Neural cell (in vitro differentiated cells): ENCODE results near the gene EPHA2. TPM values are rescaled to one million over a fixed set of nuclear protein-coding genes. Genes with fewer than 3 reads are reported as not detected.

ENCODE experiments used
- H2AFZ ChIP-seq: fragments of 200-600, 300-800 bp; sonication (generic), shearing (Covaris generic); 2 replicates; pipeline ENCODE4 v1.6.0; 2014; ENCODE audit warnings: low read depth, mild to moderate bottlenecking, antibody characterized with exemption, low read length, moderate library complexity
- H3F3A ChIP-seq: fragments of 200-600 bp; shearing (Covaris generic); 2 replicates; pipeline ENCODE4 v1.6.1; 2016; ENCODE audit warnings: mild to moderate bottlenecking, moderate library complexity, mixed read lengths, antibody characterized with exemption, low read length; ENCODE audit not compliant: insufficient read depth, poor library complexity, severe bottlenecking
- H3K27ac ChIP-seq: fragments of 200-600, 300-800 bp; sonication (generic), shearing (Covaris generic); 2 replicates; pipeline ENCODE4 v1.5.1; 2014; ENCODE audit warnings: mild to moderate bottlenecking, low read length, moderate library complexity
- H3K27me3 ChIP-seq: fragments of 300-800, 200-600 bp; sonication (generic), shearing (Covaris generic); 2 replicates; pipeline ENCODE4 v1.6.0; 2014; ENCODE audit warnings: mild to moderate bottlenecking, low read depth, low read length, moderate library complexity; ENCODE audit not compliant: insufficient read depth
- H3K36me3 ChIP-seq: fragments of 300-800, 200-600 bp; sonication (generic), shearing (Covaris generic); 2 replicates; pipeline ENCODE4 v1.5.1; 2014; ENCODE audit warnings: mild to moderate bottlenecking, antibody characterized with exemption, low read length, moderate library complexity; ENCODE audit not compliant: insufficient read depth
- H3K4me2 ChIP-seq: fragments of 300-800, 200-600 bp; sonication (generic), shearing (Covaris generic); 2 replicates; pipeline ENCODE4 v1.6.0; 2014; ENCODE audit warnings: mild to moderate bottlenecking, low read length
- H3K4me3 ChIP-seq: fragments of 300-800, 200-600 bp; sonication (generic), shearing (Covaris generic); 2 replicates; pipeline ENCODE4 v1.5.1; 2014; ENCODE audit warnings: mild to moderate bottlenecking, low read length, moderate library complexity
- H3K79me2 ChIP-seq: fragments of 200-600 bp; shearing (Covaris generic); replicated peaks from 2 replicates; pipeline ENCODE4 v1.6.0; 2014; ENCODE audit warnings: mild to moderate bottlenecking, low read length, moderate library complexity; ENCODE audit not compliant: insufficient read depth
- H3K9ac ChIP-seq: fragments of 300-800, 200-600 bp; sonication (generic), shearing (Covaris generic); 2 replicates; pipeline ENCODE4 v1.6.1; 2016; ENCODE audit warnings: mild to moderate bottlenecking, low read length, mixed read lengths
- H3K9me2 ChIP-seq: fragments of 200-600 bp; shearing (Covaris generic); 2 replicates; pipeline ENCODE4 v1.6.1; 2016; ENCODE audit warnings: mild to moderate bottlenecking, low read length, mixed read lengths; ENCODE audit not compliant: insufficient read depth
- H3K9me3 ChIP-seq: fragments of 200-600, 300-800 bp; sonication (generic), shearing (Covaris generic); 2 replicates; pipeline ENCODE4 v1.6.1; 2016; ENCODE audit warnings: mild to moderate bottlenecking, mixed run types, low read length, moderate library complexity, mixed read lengths
- H4K20me1 ChIP-seq: fragments of 200-600 bp; shearing (Covaris generic); 2 replicates; pipeline ENCODE4 v1.6.1; 2016; ENCODE audit warnings: mild to moderate bottlenecking, mixed run types; ENCODE audit not compliant: insufficient read depth
- CTCF ChIP-seq: fragments of 450-650 bp; IDR thresholded peaks from 2 replicates; pipeline ENCODE4 v1.5.1; 2014; ENCODE audit warnings: antibody characterized with exemption, mild to moderate bottlenecking, moderate library complexity; ENCODE audit not compliant: poor library complexity, severe bottlenecking
- EP300 ChIP-seq: fragments of 450-650 bp; conservative IDR thresholded peaks from 2 replicates; pipeline ENCODE4 v1.6.1; 2014; ENCODE audit warnings: antibody characterized with exemption, mild to moderate bottlenecking, moderate library complexity; ENCODE audit not compliant: poor library complexity, severe bottlenecking
- EZH2 ChIP-seq: fragments of 200-600, 300-800 bp; shearing (Covaris generic), sonication (generic); IDR thresholded peaks from 2 replicates; pipeline ENCODE4 v1.6.1; 2014; ENCODE audit warnings: antibody characterized with exemption, low read length, borderline replicate concordance, mild to moderate bottlenecking; ENCODE audit not compliant: insufficient read depth, poor library complexity, severe bottlenecking
- MXI1 ChIP-seq: fragments of 450-650 bp; conservative IDR thresholded peaks from 2 replicates; pipeline ENCODE4 v1.6.1; 2014; ENCODE audit warnings: antibody characterized with exemption, mild to moderate bottlenecking; ENCODE audit not compliant: poor library complexity, severe bottlenecking
- POLR2AphosphoS5 ChIP-seq: IDR thresholded peaks from 2 replicates; pipeline ENCODE4 v1.6.1; 2012
- RAD21 ChIP-seq: fragments of 450-650 bp; conservative IDR thresholded peaks from 2 replicates; pipeline ENCODE4 v1.6.1; 2014; ENCODE audit warnings: antibody characterized with exemption, mild to moderate bottlenecking, moderate library complexity
- REST ChIP-seq: IDR thresholded peaks from 2 replicates; pipeline ENCODE4 v1.6.1; 2012; ENCODE audit warnings: borderline replicate concordance
- SMC3 ChIP-seq: fragments of 450-650 bp; conservative IDR thresholded peaks from 2 replicates; pipeline ENCODE4 v1.6.1; 2014; ENCODE audit warnings: antibody characterized with exemption, mild to moderate bottlenecking, moderate library complexity; ENCODE audit not compliant: poor library complexity
- TAF1 ChIP-seq: IDR thresholded peaks from 2 replicates; pipeline ENCODE4 v1.6.1; 2012; ENCODE audit warnings: low read depth
- polyA plus RNA-seq: library from polyadenylated mRNA; depleted of rRNA; stranded (reverse); fragments of >200 nt; gene quantifications from 2 replicates; pipeline ENCODE4 v1.2.3, GENCODE V29; 2014

EPHA2 gene
- polyA plus RNA-seq, 1 donor from 2014 or later, result 0.63 TPM

GRCh38 chr1:16088351-16088911, 67.4 kb downstream of the EPHA2 start:
- Histone ChIP-seq H3K9me2 (no peaks in the 10 kb centered on the region), H3K79me2 (no peaks in the 10 kb centered on the region), H4K20me1 (no peaks in the 10 kb centered on the region), H3K4me2 (no peak overlapping the region), H3K4me3 (no peak overlapping the region), H3F3A (no peaks in the 10 kb centered on the region), H3K9ac (no peak overlapping the region), H3K36me3 (no peaks in the 10 kb centered on the region), H2AFZ (no peak overlapping the region), H3K27me3 (no peaks in the 10 kb centered on the region), H3K27ac (no peak overlapping the region), H3K9me3 (no peaks in the 10 kb centered on the region)
- TF ChIP-seq REST, result no peak

- no peak overlapping the region for H3K27ac ChIP-seq
- no peak overlapping the region for H3K9ac ChIP-seq
- no peaks in the 10 kb centered on the region for H3K36me3 ChIP-seq
- no peaks in the 10 kb centered on the region for H3K27me3 ChIP-seq
- TF ChIP-seq RAD21 (no peak), REST (no peak), EZH2 (no peak), EP300 (no peak), MXI1 (no peak), POLR2AphosphoS5 (no peak), SMC3 (no peak)
- no peaks in the 10 kb centered on the region for H3K9me3 ChIP-seq
- H2AFZ ChIP-seq, result no peak overlapping the region
- H3K4me3 ChIP-seq, result no peak overlapping the region
- no peaks in the 10 kb centered on the region for H3F3A ChIP-seq
- no peak overlapping the region for H3K4me2 ChIP-seq
- no peaks in the 10 kb centered on the region for H3K79me2 ChIP-seq
- no peaks in the 10 kb centered on the region for H4K20me1 ChIP-seq
- H3K9me2 ChIP-seq, result no peaks in the 10 kb centered on the region
These were observed 68.1 kb downstream of the EPHA2 start for GRCh38 chr1:16087733-16088132.

DNA sequence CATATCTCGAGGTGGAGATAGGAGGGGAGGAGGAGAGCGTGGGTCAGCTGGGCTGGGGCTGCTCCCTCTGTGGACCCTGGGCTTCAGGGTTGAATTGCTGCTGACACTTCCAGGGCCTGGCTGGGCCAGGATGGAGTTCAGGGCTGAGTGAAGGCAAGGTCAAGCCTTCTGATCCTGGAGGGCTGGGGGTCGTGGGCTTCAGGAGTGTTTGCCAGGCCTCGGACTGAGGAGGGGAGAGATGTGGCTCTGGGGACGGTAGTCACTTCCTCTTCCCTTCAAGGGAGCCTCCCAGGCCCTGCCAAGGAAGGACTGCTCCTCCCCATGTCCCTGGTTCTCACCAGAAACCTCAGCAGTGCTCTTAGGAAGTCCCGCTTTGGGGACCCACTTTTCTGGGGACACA, 70.3 kb downstream of the EPHA2 start:
- H2AFZ ChIP-seq, result no peak overlapping the region
- no peaks in the 10 kb centered on the region for H3K36me3 ChIP-seq
- no peak overlapping the region for H3K27ac ChIP-seq
- TF ChIP-seq EZH2 (no peak), RAD21 (no peak), CTCF (no peak), MXI1 (no peak), REST (no peak), EP300 (no peak), SMC3 (no peak), TAF1 (no peak), POLR2AphosphoS5 (no peak)
- H3K27me3 ChIP-seq, result no peaks in the 10 kb centered on the region
- no peaks in the 10 kb centered on the region for H3K9me3 ChIP-seq
- H3K4me3 ChIP-seq, result no peak overlapping the region
- H3F3A ChIP-seq, result no peaks in the 10 kb centered on the region
- H3K9ac ChIP-seq, result no peak overlapping the region
- no peaks in the 10 kb centered on the region for H4K20me1 ChIP-seq
- no peak overlapping the region for H3K4me2 ChIP-seq
- H3K9me2 ChIP-seq, result no peaks in the 10 kb centered on the region
- no peaks in the 10 kb centered on the region for H3K79me2 ChIP-seq
